PFSK-1 (cell line): Measurements from ENCODE around the gene EXOSC5.

Source experiments
- FOXP2 ChIP-seq: optimal IDR thresholded peaks from 2 replicates; pipeline ENCODE3; 2011; ENCODE audit warnings: borderline replicate concordance, control low read depth, inconsistent platforms; ENCODE audit not compliant: insufficient read depth; ENCODE audit errors: extremely low read length, extremely low read depth
- POLR2AphosphoS5 ChIP-seq: IDR thresholded peaks from 2 replicates; pipeline ENCODE4 v1.6.1; 2012; ENCODE audit warnings: low read depth, mild to moderate bottlenecking, control low read depth, low read length, moderate library complexity
- SIN3A ChIP-seq: IDR thresholded peaks from 2 replicates; pipeline ENCODE4 v1.6.1; 2012; ENCODE audit warnings: mild to moderate bottlenecking, low read length, moderate library complexity, borderline replicate concordance; ENCODE audit not compliant: insufficient read depth
- TAF1 ChIP-seq: IDR thresholded peaks from 2 replicates; pipeline ENCODE4 v1.6.1; 2012; ENCODE audit warnings: low read length, control low read depth, borderline replicate concordance; ENCODE audit not compliant: insufficient read depth
- TF ChIP-seq, protein P1 (sequence below), 2 experiments: IDR thresholded peaks; 2 replicates each; pipeline versions ENCODE4 v1.6.1 to v1.8.0; 2011 to 2012; ENCODE audit warnings: low read depth in 2 of 2, low read length in 2 of 2, control low read depth in 1 of 2, inconsistent platforms in 1 of 2, mild to moderate bottlenecking in 1 of 2, moderate library complexity in 1 of 2; ENCODE audit not compliant: insufficient read depth in 1 of 2

DNA sequence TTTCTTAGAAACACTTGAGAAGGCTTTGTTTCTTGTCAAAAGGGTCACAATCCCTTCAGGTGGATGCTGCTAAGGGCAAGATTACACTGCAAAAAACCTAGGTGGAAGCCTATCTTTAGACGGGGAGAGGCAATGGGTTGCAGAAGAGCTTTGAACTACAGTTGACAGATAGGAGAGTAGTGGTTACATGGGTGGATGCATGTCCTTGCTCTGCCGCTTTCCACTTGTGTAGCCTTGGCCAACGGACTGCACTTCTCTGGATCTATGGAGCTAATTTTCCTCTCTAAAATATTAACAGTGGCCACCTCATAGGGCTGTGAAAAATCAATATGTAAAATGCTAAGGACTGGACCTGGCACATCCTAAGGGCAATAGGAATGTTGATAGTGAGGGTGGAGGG is 1.4 kb upstream of the EXOSC5 start:
- TF ChIP-seq POLR2AphosphoS5 (no peak), TAF1 (no peak), SIN3A (no peak), FOXP2 (no peak)
- TF ChIP-seq, protein P1, sequence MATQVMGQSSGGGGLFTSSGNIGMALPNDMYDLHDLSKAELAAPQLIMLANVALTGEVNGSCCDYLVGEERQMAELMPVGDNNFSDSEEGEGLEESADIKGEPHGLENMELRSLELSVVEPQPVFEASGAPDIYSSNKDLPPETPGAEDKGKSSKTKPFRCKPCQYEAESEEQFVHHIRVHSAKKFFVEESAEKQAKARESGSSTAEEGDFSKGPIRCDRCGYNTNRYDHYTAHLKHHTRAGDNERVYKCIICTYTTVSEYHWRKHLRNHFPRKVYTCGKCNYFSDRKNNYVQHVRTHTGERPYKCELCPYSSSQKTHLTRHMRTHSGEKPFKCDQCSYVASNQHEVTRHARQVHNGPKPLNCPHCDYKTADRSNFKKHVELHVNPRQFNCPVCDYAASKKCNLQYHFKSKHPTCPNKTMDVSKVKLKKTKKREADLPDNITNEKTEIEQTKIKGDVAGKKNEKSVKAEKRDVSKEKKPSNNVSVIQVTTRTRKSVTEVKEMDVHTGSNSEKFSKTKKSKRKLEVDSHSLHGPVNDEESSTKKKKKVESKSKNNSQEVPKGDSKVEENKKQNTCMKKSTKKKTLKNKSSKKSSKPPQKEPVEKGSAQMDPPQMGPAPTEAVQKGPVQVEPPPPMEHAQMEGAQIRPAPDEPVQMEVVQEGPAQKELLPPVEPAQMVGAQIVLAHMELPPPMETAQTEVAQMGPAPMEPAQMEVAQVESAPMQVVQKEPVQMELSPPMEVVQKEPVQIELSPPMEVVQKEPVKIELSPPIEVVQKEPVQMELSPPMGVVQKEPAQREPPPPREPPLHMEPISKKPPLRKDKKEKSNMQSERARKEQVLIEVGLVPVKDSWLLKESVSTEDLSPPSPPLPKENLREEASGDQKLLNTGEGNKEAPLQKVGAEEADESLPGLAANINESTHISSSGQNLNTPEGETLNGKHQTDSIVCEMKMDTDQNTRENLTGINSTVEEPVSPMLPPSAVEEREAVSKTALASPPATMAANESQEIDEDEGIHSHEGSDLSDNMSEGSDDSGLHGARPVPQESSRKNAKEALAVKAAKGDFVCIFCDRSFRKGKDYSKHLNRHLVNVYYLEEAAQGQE (IDR thresholded peaks at IDR 0.05; ENCODE audit: insufficient read depth in 1 of 2, low read depth in 2 of 2, low read length in 2 of 2) = no peak
